ENCODE data around the gene ASPM.

- no peak for TF ChIP-seq POLR2A (IDR thresholded peaks at IDR 0.05)
- no peak for TF ChIP-seq POLR2AphosphoS5 (IDR thresholded peaks at IDR 0.05)
Measured at GRCh38 chr1:197042676-197043341, 103.7 kb downstream of the ASPM start.
